GM19452 (cell line): ENCODE data around the gene STRN.
A peak's percentile ranks its signal among the peaks of the same experiment; 100 is the strongest.
"Not testable (repeated sequence)": the region's sequence is repeated elsewhere in the genome, so short reads cannot be mapped to it uniquely, and the experiment has no call there.

Experiments used
- ATAC-seq: cut with Tn5 transposase; IDR thresholded peaks from one replicate; pipeline ENCODE4 v1.9.1; 2021; ENCODE audit not compliant: unreplicated experiment

STRN gene

GRCh38 chr2:36966370-36967235 is at the start of gene STRN:
Gene STRN (minus strand): TSS chr2:36966536. CDS start chr2:36966463, 73 bp downstream.
- peak; percentile 99 for ATAC-seq

- peak; percentile 10 for ATAC-seq
These were observed 46.9 kb upstream of the STRN start for GRCh38 chr2:37013315-37013641.

- ATAC-seq, result no peak
These were observed 44.8 kb upstream of the STRN start for GRCh38 chr2:37011130-37011529.

GRCh38 chr2:37005118-37005868 is 39.0 kb upstream of the STRN start:
- ATAC-seq, result peak; percentile 99

- no peak for ATAC-seq
These were observed 34.7 kb upstream of the STRN start for GRCh38 chr2:37000988-37001556.

- no peak for ATAC-seq
These were observed 34.0 kb upstream of the STRN start for GRCh38 chr2:37000318-37000717.

- ATAC-seq, result not testable (repeated sequence)
These were observed 33.1 kb upstream of the STRN start for GRCh38 chr2:36999416-36999815.

- no peak for ATAC-seq
These were observed 27.7 kb upstream of the STRN start for GRCh38 chr2:36993841-36994620.

- ATAC-seq, result no peak
These were observed 21.7 kb upstream of the STRN start for GRCh38 chr2:36988008-36988407.

- ATAC-seq, result no peak
These were observed 16.1 kb upstream of the STRN start for GRCh38 chr2:36982467-36982866.

GRCh38 chr2:36981911-36982310 is 15.6 kb upstream of the STRN start:
- ATAC-seq, result no peak

GRCh38 chr2:36979007-36979406 is 12.7 kb upstream of the STRN start:
- not testable (repeated sequence) for ATAC-seq

- no peak for ATAC-seq
These were observed 9.7 kb upstream of the STRN start for GRCh38 chr2:36976065-36976464.

GRCh38 chr2:36975306-36975705 is 9.0 kb upstream of the STRN start:
- ATAC-seq, result no peak

GRCh38 chr2:36973320-36973719 is 7.0 kb upstream of the STRN start:
- no peak for ATAC-seq

GRCh38 chr2:36971990-36972389 is 5.7 kb upstream of the STRN start:
- no peak for ATAC-seq

- ATAC-seq, result no peak
These were observed 1.0 kb upstream of the STRN start for GRCh38 chr2:36967236-36967876.

- peak; percentile 35 for ATAC-seq
These were observed 476 bp downstream of the STRN start for GRCh38 chr2:36965751-36966369.

GRCh38 chr2:36965206-36965605 is 1.1 kb downstream of the STRN start:
- ATAC-seq, result no peak

- ATAC-seq, result no peak
These were observed 1.8 kb downstream of the STRN start for GRCh38 chr2:36964496-36965058.
